ENCODE results near the gene RGS3.

The RGS3 gene

DNA sequence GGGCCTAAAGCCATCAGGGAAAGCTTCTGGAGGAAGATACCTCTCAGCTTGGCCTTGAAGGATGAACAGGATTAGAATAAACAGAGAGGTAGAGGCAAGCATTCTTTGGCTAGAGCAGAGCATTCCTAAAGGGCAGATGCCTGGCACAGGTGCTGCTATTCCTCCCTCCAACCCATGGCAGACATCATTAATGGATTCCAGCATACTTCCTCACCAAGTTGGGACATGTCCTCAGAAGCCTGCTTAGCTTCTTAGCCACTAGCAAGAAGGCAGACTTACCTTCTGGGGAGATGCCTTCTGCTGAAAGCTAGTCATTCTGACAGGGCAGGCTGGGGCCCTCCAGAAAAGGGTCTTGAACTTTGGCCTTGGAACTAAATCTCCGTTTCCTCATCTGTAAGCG, 122.0 kb downstream of the RGS3 start:
- no peak for DNase-seq (ENCODE audit: low spot score)

DNA sequence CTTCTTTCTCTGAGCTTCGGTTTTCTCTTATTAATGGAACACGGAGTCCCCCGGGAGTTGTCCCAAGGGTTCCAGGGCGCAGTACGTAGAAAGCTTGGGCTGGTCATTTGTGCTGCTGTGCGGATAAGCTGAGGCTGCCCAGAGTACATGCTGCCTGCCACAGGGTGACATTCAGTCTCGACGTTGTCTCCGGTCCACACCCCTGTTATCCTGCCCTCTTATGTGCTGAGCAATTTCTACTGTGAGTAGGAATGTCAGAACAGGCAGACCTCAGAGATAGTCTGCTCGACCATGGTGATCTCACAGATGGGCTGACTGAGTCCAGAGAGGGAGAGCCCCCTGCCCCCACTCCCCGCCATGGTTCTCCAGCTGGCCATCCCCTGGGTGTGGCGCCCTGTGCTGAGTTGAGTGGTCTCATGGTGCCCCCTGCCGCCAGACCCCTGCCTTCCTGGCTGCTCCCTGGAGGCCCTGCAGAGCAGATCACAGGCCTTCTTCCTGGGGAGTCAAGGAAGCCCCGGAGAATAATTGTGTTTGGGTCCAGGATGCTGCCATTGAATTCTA, 124.0 kb downstream of the RGS3 start:
- no peak for DNase-seq (ENCODE audit: low spot score)

DNA sequence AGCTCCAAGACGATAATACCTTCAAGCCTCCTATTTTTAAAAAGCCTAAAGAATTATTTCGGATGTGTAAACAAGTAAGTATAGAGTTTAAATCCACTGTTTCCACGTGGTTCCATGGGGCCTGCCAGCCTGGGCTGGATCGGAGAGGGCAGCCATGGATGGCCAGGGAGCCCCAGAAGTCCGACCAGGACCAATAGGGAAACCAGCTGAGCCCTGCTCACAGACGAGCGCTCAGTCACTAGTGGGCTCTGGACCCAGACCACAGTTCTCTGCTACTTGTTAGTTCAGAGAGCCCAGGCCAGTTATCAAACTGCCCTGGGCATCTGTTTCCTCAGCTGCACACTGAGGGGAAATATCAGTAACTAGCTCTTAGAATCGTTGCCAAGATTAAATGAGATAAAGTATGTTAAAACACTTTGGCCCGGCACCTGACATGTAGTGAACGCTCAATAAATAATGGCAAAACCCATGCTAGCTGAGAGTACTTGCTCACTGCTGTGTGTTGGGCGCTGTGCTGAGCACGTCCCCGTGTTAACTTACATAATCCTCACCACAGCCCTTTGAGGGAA, 124.8 kb downstream of the RGS3 start:
- no peak for DNase-seq (ENCODE audit: low spot score)

DNA sequence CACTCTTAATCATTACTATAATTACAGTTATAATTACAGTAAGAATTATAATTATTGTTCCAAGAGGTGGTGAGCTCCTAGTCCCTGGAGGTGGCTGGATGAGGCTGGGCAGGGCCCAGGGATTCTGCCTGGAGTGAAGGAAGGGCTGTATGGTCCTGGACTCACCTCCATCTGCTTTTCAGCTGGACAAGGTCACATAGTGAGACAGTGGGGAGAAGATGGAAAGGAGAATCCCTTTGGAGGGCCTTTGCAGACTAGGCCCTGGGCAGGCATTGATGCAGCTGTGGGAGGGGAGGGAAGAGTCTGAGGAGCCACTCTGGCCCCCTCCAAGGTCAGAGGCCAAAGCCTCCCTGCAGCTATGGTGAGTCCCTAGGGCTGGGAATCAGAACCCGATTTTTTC, 125.4 kb downstream of the RGS3 start:
- no peak for DNase-seq (ENCODE audit: low spot score)

DNA sequence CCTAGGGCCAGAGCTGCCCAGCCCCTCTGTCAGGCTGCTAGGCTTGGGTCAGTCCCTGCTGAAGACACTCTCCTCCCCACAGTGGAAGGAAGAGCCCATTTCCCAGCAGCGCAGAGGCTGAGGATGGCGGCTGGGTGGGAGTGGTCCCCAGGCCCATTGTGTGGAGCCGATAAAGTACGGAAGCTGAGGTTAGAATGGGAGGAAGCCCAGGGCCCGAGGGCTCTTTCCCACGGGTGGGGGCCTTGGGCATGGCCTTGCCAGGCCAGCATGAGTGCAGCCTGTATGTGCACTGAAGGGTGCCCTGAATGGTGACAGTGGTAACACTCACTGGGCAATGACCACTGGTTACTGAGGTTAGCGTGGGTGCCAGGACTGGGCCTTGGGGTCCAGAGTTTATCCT, 125.9 kb downstream of the RGS3 start:
- no peak for DNase-seq (ENCODE audit: low spot score)

DNA sequence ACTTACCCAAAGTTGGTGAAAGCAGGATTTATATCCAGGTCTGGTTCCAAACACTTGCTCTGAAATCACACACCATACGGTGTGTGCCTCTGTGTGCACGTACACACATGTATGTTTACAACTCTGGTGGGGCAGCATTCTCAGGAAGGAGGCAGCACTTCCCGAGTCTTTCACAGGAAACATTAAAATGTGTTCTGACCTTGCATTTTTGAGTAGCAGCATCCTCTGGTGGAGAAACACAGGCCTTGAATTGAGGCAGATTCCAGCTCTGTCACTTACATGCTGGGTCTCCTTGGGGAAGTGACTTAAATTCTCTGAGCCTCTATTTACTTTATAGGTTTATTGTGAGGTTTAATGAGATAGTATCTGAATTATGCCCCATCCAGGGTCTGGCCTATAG, 126.4 kb downstream of the RGS3 start:
- DNase-seq (ENCODE audit: low spot score) = no peak

DNA sequence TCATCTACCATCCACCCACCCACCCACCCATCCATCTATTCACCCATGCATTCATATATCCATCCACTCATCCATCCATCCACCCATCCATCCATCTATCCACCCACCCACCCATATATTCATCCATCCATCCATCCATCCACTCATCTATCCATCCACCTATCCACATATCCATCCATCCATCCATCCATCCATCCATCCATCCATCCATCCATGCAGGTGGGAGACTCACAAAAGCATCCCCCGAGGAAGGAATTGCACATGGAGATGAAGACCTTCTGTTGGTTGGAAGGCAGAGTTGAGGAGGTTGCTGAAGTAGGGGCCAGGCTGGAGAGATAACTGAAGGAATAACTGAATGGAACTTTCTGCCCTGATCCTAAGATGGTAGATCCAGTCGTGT, 126.9 kb downstream of the RGS3 start:
- DNase-seq (ENCODE audit: low spot score) = no peak

DNA sequence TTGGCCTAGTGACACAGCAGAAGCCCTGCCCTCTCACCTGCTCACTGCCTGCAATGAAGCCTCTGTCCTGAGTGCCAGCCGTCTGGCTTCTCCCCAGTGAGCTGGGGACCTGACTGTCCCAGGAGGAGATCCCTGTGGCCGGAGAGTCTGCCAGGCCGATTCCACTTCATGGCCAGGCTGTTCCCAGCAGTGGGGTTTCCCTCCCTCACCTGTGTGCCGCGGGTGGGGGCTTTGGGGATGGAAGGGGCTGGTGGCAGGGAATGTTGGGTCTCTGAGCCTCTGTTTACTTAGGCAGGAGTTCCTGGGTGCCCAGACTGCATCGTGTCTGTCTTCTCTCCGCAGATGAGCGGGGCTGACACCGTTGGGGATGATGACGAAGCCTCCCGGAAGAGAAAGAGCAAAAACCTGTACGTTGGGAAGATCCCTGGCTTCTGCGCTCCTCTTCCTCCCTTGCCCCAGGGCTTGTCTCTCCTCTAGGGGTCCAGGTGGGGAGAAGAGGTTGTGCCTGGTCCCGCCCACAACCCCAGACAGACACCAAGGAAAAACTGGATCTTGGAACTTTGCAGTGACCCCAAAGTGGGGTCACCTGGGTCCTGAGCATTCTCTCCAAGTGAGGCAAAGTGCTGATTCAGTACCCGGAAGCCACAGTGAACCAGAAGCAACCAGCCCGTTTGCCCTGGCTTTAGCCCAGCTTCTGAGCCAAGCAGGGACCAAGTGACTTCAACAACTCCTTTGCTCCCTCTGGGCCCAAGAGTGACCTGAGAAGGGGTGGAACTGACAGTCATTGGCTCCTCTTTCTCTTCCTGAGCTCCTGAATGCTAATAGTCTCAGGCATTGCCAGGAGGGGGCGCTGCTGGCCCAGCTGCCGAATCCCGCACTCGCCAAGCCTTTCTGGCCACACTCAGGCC, 127.7 kb downstream of the RGS3 start:
- peak; percentile 75 for DNase-seq (ENCODE audit: low spot score)

DNA sequence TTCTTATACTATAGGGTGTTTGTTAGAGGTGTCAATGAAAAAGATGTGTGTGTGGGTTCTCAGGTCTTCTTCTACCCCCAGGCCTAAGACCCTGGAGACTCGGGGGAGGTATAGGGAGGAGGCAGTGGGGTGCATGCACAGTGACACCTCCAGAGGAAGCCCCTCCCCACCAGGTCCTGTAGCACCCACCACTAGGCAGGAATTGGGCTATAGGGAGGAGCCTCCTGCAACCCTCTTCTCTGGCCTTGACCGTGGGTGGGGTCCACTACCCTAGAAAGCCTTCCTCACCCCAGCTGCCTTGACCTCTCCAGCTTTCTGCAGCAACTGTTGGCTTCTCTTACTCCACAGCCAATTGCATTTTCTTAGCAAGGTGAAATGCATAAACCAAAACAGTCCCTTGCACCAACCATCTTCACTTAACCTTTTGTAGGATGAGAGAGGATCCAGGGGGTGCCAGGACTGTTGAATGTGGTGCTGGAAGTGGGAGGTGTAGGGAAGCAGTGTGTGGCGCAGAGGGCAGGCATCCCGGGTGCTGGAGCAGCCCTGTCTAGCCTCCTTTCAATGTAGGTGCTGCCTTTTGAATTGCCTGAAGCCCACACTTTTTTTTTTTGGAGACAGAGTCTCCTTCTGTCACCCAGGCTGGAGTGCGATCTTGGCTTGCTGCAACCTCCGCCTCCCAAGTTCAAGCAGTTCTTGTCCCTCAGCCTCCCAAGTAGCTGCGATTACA, 128.5 kb downstream of the RGS3 start:
- DNase-seq (ENCODE audit: low spot score) = no peak

DNA sequence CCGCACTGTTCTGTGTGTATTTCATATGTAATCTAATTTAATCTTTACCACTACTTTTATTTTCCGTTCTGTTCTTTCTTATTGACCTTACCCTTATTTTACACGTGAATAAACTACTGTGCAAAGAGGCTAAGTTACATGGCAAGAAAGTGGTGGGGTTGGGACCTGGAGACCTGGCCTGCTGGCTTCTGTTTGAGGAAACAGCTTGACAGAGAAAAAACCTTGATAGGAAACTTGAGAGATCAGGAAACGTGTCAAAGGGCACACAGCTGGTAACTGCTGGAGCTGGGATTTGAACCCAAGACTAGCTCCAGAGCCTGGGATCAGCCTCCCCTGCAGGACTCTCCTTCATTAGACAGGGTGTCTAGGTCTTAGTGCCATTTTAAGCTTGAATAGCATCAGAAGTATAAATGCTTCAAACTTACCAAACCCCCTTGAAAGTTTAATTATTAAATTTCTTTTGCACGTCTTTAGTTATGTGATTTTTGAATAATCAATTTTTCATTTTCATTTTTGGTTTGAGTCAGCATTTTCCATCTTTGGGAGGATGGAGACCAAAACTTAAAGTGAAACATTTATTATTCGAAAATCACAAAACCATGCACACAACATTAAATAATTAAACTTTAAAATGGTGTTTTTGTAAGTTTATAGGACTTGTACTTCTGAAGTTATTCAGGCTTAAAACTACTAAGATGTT, 129.5 kb downstream of the RGS3 start:
- DNase-seq (ENCODE audit: low spot score) = peak; percentile 30

DNA sequence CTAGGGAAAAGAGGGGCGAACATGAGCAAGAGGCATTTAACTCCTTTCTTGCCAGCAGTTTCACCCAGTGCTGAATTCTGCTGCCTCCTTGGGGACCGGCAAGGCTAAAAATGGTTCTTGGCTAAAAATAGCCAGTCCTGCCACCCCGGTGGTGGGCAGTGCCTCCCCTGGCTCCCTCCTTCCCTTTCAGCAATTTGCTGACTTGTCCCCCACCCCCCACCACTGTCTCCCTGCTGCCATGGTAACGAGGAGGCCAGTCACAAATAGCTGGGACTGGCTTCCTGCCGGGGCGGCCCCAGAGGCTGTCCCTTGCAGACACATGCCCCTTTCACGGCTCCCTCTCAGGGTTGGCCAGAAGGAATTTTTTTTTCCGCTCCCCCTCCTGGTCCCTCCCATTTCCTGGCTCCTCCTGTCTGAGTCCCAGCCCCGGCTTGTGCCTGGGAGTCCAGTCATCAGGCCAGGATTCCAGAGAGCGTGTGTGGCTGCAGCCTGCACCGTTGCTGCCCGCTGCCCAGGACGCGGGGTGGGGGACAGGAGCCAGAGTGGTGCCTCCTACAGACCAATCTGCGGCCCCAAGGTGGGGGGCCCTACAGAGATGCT, 130.3 kb downstream of the RGS3 start:
- DNase-seq (ENCODE audit: low spot score) = peak; percentile 20

DNA sequence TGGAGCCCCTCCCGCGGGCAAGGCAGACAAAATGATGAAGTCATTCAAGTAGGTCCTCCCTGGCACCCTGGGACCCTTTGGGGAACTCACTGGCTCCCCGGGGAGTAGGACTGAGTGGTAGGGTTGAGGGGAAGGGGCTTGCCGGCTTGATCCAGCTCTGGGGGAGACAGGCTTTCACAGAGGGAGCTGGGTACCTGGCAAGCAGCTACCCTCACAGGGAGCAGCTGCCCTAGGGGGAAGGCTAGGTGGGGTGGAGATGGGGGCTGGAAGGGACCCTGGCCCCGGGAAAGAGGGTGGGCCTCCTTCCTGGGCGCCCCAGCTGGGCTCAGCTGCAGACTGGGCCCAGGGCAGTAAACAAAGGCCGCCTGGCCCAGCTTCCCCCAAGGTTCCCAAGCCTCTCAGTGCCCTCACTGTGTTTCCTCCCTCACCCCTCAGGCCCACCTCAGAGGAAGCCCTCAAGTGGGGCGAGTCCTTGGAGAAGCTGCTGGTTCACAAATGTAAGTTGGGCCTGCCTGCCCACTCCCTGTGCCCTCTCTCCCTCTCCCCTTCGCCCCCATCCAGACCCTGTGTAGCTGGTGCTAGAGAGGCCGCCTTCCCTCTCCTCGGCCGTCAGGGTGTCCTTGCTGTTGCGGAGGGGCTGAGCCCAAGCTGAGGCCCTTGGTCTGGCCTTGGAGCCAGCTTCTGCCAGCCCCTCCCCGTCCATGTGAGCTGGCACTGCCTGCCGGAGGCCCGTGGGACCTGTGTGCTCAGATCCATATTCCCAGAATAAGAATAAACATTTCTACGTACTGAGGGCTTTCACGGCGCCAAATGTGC, 131.2 kb downstream of the RGS3 start:
- no peak for DNase-seq (ENCODE audit: low spot score)

DNA sequence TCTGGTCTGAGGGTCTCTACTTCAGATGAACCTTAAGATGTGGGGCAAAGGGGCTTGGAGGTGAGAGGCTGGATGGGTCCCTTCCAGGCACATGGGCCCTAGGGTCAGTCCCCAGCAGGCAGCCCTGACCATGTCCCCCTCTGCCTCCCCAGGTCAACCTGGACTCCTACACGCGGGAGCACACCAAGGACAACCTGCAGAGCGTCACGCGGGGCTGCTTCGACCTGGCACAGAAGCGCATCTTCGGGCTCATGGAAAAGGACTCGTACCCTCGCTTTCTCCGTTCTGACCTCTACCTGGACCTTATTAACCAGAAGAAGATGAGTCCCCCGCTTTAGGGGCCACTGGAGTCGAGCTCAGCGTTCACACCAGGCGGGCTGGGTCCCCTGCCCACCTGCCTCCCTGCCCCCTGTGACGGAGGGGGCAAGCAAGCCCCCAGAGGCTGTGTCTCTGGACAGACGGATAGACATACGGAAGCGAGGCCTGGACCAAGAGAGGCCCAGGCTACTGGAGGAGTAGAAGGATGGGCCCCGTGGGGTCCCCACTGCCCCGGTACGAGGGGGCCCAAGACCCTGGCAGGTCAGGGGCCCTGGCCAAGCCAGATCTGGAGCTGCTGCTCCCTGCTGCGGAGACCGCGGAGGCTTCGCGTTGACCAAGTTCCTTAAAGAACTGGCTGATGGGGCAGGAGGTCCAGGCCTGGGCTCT, 133.2 kb downstream of the RGS3 start:
- no peak for DNase-seq (ENCODE audit: low spot score)

DNA sequence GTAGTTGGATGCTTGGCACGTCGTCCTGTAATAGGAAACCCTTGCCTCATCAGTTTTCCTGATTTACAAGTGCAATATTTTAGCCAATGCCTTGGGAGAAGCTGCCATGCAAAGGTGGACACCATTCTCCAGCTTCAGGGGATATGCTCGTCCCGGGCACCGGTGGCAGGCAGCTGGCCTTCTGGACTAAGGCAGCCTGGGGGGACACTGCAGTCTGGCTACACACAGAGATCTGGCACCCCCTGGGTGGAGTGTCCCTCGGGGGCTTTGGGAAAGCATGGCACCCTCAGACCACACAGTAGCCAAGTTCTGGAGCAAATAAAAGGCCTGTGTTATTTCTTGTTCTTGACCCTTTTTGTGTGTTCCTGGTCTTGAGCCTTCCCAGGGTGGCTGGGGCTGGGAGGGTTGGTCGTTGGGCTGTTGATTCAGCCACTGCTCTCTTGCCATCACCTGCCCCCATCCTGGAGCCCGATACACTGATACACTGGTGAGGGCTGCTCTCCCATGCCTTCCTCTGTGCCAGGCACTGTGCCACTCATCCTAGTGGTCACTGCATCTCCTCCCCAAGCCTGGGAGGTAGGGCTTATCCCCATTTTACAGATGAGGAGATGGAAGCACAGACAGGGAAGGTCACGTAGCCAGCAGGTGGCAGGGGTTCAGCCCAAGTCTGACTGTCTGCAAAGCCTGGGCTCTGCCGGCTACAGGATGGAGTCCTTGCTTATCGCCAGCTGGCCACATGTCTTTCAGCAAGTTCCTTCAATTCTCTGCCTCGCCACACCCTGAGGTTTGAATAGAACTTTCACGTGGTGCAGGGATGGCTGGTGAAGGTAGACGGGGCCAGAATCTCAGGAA, 134.1 kb downstream of the RGS3 start:
- no peak for DNase-seq (ENCODE audit: low spot score)

DNA sequence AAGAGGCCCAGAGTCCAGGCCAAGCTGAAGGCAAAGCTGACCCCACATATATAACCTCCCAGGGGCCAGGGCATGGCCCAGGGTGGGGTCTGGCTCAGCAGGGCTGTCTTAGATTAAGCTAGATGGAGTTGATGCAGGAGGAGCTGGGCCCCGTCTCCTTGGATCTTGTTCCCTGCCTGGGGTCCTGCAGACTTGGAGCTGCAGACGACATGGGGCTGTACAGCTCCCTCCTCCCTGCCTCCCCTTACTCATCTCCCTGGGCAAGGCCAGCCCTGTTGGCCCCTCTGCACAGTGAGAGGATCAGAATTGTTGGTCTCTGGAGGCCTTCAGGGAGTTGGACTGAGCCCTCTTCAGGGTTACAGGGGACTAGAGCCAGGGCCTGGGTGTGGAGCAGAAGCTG, 134.9 kb downstream of the RGS3 start:
- no peak for DNase-seq (ENCODE audit: low spot score)

DNA sequence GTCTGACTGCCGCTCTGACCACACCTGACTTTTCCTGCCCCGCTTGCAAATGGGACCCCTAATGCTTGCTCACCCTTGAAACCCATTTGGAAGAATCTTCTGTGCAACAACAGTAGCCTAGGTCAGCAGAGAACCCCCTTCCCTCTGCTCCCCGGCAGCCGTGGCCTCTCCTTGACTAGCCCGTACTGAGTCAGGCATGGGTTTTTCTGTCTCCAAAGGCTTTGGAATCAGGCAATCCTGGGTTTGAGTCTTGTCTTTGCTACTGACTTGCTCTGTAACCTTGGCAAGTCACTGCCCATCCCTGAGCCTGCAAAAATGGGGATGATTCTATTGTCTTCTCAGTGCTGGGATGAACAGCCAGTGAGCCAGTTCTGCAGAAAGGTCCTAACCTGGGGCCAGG, 135.4 kb downstream of the RGS3 start:
- no peak for DNase-seq (ENCODE audit: low spot score)

DNA sequence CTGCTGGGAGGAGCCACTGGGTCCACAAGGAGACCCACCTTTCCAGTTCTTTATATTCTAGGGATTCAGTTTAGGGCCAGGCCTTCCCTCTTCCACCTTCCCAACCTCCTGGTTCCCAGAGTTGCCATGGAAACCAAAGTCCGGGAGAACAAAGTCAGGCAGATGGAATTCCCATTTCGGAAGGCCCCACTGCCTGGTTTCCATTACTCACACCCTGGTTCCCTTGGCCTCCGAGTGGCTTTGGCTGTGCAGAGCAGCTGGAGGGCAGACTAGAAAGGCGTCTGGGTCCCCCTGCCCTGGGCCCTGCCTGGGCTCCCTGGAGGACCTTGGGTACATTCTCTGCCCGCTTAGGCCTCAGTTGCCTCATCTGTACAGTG, 136.1 kb downstream of the RGS3 start:
- no peak for DNase-seq (ENCODE audit: low spot score)

DNA sequence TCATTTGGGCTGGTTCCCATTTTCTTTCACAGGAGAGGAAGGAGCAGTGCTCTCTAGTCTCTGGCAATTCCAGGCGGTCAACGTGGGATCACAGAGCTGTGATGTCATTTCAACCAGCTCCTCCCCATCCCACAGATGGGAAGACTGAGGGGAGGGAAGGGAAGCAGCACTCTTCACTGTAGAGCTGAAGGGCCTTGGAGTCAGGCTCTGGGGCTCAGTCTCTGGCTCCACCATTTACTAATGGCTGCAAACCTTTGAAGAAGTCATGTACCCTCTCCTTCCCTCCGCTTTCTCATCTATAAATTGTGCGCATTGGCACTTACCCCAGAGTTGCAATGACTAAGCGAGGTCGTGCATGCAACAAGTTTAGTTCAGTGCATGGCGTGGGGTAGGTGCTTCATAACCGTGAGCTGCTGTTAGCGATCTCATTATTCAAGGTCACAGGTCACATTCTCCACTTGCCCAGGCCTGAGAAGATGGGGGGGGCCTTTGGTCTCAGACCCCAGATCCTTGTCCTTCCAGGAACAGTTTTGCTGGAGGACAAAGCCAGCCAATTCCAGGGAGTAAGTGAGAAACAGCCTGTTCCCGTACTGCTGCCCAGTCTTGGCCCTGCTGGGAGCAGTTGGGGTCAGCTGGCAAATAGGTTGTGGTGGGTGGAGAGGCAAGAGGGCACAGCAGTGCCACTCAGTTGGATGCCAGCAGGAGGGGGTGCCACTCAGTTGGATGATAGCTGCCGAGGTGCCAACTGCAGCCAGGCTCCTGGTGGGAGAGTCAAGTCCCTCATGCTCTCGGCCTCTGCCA, 136.7 kb downstream of the RGS3 start:
- no peak for DNase-seq (ENCODE audit: low spot score)

Measured in activated CD4-positive, alpha-beta T cell treated with anti-CD3 and anti-CD28 coated beads, Interleukin-2, Interleukin-4, amounts not matched to agents 100 ng/mL and 50 ng/mL, durations not matched to agents 16 hours and 8 hours (primary cell).